HS-5 (cell line): ENCODE data around the gene MYL10.
"Not testable (repeated sequence)": the region's sequence is repeated elsewhere in the genome, so short reads cannot be mapped to it uniquely, and the experiment has no call there.

Source experiments
- DNase-seq: peaks from one replicate; pipeline ENCODE4 v3.0.0-alpha.2; 2012; ENCODE audit warnings: low read depth

MYL10 gene

GRCh38 chr7:101650579-101651081 is 21.5 kb upstream of the MYL10 start:
- DNase-seq, result no peak

- DNase-seq, result not testable (repeated sequence)
Measured at GRCh38 chr7:101647876-101648275, 18.8 kb upstream of the MYL10 start.

DNA sequence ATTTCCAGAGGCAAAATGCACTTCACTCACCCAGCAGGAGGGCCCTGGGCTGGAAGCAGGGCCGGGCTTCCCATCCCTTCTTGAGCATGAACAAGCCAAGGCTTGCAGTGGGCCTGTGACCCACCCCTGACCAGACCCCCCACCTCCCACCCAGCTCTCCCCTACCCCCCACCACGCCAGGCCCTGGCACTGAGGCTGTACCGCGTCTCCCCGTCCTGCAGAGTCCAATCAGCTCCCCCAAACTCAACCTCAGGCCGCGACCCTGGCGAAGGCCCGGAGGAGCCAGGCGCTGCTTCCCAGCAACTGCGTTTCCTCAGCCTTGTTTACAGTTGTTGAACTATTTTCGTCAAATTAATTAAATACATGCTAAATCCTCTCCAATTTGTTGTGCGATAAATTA is 16.9 kb upstream of the MYL10 start:
- DNase-seq, result no peak

GRCh38 chr7:101644879-101645278 is 15.8 kb upstream of the MYL10 start:
- DNase-seq, result no peak

- not testable (repeated sequence) for DNase-seq
Measured at GRCh38 chr7:101639127-101639526, 10.0 kb upstream of the MYL10 start.

DNA sequence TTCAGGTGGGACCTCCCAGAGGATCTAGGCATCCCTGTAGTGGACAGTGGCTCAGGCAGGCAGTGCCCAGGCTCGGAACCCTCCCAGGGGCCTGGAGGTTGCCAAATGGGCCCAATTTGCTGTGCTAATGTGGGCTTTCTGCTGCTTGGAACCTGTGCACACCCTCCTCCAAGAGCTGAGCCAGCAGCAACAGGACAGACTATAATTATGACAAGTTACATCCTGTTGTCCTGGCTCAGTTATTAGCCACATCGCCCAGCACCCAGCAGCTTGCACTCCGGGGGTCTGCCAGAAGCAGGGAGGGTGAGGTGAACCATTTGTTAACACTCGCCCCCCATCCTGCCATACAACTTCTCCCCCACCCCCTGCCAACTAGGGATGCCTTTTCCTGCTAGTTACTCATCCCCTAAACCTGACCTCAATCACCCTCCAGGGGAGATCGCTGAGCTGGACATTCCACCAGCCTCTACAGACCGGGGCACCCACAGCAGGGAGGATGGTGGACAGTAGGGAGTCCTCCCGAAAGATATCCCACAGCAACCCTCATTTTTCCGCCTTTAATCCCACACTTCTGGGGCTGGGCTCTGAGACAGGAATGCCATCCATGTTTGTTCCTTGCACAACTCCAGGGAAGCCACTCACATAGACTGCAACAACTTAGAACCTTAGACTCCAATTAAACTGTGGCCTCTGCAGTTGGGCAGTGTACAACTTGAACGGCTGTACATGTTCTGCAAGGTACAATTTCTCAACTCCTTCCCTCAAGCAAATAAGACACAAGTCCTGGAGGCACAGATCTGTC is 7.9 kb upstream of the MYL10 start:
- DNase-seq, result no peak

- DNase-seq, result no peak
Measured at GRCh38 chr7:101635484-101635883, 6.4 kb upstream of the MYL10 start.

DNA sequence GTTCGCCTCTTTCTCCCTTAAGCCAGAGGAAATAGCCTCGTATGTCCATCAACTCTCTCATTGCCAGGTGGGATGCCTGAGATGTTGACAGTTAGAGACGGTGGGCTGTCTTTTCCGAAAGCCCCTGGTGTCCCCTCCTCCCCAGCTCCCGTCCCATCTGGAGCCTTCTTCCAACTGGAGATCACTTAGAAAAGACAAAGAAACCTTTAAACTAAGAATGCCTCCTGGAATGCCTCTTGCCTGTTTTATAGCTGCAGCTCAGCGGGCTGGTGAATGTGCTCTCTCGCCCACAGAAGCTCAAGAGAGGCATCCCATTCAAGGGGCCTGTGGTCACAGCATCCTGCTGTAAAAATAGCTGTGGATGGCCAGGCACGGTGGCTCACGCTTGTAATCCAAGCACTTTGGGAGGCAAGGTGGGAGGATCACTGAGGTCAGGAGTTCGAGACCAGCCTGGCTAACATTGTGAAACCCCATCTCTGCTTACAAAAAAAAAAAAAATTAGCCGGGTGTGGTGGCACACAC is 5.2 kb upstream of the MYL10 start:
- no peak for DNase-seq

- no peak for DNase-seq
Measured at GRCh38 chr7:101633511-101633910, 4.4 kb upstream of the MYL10 start.

GRCh38 chr7:101632641-101633040 is 3.5 kb upstream of the MYL10 start:
- no peak for DNase-seq

DNA sequence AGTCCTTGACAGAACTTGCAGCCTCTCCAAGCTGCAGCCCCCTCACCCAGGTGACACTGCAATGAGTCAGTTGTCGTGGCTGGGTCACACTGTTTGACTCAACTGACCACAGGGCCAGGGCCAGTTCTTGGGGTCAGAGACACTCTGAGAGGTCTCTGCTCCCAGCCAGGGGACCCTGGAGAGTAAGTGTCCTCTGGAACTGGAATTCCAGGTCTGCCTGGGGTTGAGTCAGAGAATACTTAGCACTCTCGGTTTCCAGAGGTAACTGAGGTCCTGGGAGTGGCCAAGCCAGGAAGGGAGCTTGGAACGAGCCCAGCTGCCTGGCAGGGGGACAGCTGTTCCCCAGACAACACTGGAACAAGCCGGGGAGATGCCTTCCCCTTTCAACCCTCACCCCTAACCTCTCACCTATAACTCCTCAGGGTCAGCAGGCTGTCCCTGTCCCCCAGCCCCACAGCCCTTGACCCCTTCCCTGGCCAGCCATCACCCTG is 2.2 kb upstream of the MYL10 start:
- no peak for DNase-seq

GRCh38 chr7:101630591-101630990 is 1.5 kb upstream of the MYL10 start:
- DNase-seq, result no peak

- no peak for DNase-seq
Measured at GRCh38 chr7:101628522-101628921, 574 bp downstream of the MYL10 start.

DNA sequence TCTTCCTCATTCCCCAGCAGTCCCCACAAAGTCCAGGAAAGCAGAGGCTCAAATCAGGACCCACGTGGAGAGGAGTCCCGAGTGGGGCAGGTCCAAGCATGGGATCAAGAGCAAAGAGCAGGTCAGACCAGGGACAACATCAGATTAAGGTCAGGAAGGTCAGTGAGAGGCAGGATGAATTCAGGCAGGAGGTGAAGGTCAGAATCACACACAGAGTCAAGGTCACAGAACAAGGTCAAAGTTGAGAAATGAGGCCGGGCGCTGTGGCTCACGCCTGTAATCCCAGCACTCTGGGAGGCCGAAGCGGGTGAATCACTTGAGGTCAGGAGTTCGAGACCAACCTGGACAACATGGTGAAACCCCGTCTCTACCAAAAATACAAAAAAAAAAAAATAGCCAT is 2.3 kb downstream of the MYL10 start:
- DNase-seq, result no peak

DNA sequence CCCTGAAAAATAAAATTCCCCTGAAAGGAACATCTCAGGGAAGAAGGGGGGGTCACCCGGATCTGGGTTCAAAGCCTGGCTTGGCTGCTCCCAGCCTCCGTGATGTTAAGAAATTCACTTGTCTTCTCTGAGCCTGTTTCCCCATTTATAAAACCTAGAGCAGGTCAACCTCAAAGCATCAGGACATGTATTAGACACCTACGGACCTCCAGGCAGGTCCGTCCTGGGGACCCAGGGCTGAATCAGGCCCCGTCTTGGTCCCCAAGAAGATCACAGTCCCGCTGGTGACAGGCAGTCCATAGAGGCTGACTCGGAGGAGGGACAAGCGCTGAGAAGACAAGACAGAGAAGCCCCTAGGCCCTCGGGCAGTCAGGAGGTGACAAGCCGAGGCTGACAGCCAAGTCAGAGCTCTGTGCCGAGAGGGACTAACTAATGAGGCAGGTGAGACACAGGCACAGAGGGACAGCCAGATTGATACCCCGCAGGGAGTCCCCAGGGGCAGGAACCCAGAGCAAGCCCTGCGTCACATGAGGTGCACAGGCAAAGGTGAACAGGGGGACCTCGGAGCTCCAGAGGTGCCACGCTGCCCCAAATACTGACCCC is 2.9 kb downstream of the MYL10 start:
- DNase-seq, result no peak

DNA sequence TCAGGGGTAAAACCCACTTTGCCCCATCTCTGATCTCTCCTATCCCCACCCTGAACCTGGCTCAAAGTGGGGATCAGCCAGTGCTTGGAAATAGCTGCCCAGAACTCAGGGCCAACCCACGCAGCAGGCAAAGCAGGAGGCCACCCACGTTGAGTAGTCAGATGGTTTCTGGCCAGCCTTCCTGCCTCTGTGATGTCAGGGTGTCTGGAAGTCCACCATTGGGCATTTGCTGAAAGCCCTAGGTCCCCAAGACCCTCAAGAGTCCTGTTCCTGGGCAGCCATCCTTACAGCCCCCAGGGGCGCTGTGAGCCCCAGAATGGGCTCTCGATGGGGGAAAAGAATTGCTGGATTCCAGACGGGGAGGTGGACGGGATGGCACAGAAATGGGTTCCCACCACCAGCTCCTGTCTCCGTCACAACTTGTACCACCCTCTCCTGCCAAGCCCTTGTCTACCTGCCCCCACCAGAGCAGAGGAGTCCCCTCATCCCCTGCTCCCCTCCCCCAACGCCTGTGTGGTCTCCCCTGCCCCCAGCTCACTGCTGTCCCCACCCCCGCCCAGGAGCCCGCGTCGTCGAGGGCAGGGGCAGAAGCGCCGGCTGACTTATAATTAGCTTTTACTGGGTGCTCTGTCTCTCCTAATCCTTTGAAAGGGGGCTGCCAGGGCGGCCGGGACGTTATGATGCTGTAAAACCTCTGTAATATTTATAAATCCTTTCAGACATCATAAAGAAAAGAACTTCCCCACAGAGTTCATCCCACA is 3.9 kb downstream of the MYL10 start:
- DNase-seq, result no peak

GRCh38 chr7:101624246-101625001 is 4.7 kb downstream of the MYL10 start:
- DNase-seq, result no peak

DNA sequence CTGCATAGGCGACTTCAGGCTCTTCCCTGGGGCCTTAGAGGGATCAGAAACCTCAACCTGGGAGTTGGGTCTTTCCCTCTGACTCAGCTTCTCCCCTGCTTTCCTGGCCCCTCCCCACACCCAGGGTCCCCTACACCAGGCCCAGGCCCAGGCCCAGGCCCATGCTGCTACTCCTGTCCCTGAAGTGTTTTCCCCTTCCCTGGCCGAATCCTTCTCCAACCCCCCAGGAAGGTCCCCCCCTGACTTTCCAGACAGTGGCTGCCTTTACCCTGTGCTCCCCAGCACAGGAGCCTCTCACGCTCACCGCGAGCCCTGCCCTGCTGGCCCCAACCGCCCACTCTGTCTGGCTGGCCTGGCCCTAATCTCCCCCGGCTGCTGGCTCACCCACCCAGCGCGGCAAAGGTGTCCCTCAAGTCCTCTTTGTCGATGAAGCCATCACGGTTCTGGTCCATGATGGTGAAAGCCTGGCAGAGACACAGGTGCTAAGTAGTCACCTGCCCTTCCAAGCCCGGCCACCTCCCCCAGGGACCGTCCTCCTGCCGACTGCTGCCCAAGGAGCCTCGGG is 6.4 kb downstream of the MYL10 start:
- DNase-seq, result no peak

- DNase-seq, result no peak
Measured at GRCh38 chr7:101620991-101621390, 8.1 kb downstream of the MYL10 start.

- DNase-seq, result no peak
Measured at GRCh38 chr7:101620395-101620794, 8.7 kb downstream of the MYL10 start.

DNA sequence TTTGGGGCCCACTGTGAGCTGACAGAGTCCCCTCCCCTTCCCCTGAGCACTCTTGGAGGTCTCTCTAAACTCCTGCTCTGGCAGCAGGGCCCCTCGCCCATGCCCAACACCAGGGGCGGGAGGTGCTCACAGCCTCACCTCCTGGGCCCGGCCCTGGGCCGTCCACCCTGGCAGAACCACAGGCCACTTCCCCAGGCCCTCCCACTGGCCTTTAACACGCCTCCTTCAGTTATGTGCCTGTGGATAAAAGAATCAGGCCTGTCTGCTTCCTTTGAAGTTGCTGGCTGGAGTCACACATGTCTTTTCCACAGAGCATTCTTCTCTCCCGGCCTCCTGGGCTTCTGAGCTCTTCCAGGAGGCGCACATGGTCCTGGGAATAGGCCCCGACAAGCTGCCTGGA is 10.2 kb downstream of the MYL10 start:
- no peak for DNase-seq
